ENCODE data around the gene MANSC4. TPM values are rescaled to one million over a fixed set of nuclear protein-coding genes. Genes with fewer than 3 reads are reported as not detected.

Gene MANSC4
- total RNA-seq, 1 experiment from 2014 or later: not detected

DNA sequence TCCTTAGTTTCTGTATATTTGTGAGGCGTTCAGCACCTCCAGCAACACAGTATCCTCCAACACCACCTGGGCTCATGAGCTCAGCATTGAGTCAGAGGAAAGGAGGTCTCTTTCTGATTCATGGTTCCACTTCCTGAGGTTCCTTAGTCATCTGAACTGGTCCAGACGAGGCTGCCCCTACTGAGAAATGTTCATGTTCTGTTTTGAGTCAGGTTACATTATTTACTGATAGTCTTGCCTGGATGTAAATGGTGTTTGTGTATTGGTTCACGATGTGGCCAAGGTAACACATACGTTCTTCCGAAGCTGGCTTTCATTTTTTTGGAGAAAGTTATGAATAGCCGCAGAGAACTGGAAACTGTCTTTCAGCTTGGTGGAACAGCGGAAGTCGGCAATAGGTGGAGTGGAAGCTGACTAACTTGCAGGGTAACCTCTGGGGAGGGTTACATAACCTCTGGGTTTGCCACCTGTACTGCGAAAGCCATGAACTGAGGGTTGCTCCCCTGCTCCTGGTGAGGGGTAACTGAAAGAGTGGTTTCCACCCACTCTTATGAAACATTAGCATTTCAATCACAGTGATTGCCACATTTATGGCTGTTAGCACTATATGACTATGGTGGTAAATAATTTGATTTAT, 42.2 kb upstream of the MANSC4 start:
- Mint-ChIP-seq H3K4me1 (peaks cover 5% of the 10 kb centered on the region), H3K27me3 (ENCODE audit: low read depth) (peaks cover 3% of the 10 kb centered on the region; the same call in 1 of the 2 replicates), H3K27ac (no peak overlapping the region), H3K9me3 (peaks cover 17% of the 10 kb centered on the region), H3K36me3 (peaks cover 9% of the 10 kb centered on the region), H3K4me3 (no peak overlapping the region)
- POLR2A ChIA-PET: no interaction called here
- DNase-seq (ENCODE audit: low spot score): no peak
- CTCF ChIA-PET: interaction anchor here (0.6 to 2.0 kb wide), 6 partner anchors 11 to 869 kb away, joined by 3 to 12 read pairs (median 4); no protein-coding TSS in a partner anchor
- TF ChIP-seq EMX1 (CRISPR knock-in tag; IDR thresholded peaks at IDR 0.05) (no peak), ELF4 (CRISPR knock-in tag; IDR thresholded peaks at IDR 0.05; ENCODE audit: low read depth) (no peak), ZNF416 (CRISPR knock-in tag; IDR thresholded peaks at IDR 0.05) (no peak), GRHL2 (CRISPR knock-in tag; IDR thresholded peaks at IDR 0.05; ENCODE audit: insufficient replicate concordance, severe bottlenecking) (no peak), KAT7 (CRISPR knock-in tag; IDR thresholded peaks at IDR 0.05; ENCODE audit: borderline replicate concordance) (no peak), ZNF263 (CRISPR knock-in tag; IDR thresholded peaks at IDR 0.05; ENCODE audit: low read depth) (no peak), TCF7 (CRISPR knock-in tag; IDR thresholded peaks at IDR 0.05; ENCODE audit: low read depth) (no peak), FOXJ3 (CRISPR knock-in tag; IDR thresholded peaks at IDR 0.05; ENCODE audit: borderline replicate concordance) (no peak), ETV6 (CRISPR knock-in tag; IDR thresholded peaks at IDR 0.05) (no peak), ZNF423 (CRISPR knock-in tag; IDR thresholded peaks at IDR 0.05) (no peak)
- TF ChIP-seq, protein P1, sequence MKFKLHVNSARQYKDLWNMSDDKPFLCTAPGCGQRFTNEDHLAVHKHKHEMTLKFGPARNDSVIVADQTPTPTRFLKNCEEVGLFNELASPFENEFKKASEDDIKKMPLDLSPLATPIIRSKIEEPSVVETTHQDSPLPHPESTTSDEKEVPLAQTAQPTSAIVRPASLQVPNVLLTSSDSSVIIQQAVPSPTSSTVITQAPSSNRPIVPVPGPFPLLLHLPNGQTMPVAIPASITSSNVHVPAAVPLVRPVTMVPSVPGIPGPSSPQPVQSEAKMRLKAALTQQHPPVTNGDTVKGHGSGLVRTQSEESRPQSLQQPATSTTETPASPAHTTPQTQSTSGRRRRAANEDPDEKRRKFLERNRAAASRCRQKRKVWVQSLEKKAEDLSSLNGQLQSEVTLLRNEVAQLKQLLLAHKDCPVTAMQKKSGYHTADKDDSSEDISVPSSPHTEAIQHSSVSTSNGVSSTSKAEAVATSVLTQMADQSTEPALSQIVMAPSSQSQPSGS (CRISPR knock-in tag; IDR thresholded peaks at IDR 0.05; ENCODE audit: borderline replicate concordance, low read depth): no peak
- TF ChIP-seq, protein P2, sequence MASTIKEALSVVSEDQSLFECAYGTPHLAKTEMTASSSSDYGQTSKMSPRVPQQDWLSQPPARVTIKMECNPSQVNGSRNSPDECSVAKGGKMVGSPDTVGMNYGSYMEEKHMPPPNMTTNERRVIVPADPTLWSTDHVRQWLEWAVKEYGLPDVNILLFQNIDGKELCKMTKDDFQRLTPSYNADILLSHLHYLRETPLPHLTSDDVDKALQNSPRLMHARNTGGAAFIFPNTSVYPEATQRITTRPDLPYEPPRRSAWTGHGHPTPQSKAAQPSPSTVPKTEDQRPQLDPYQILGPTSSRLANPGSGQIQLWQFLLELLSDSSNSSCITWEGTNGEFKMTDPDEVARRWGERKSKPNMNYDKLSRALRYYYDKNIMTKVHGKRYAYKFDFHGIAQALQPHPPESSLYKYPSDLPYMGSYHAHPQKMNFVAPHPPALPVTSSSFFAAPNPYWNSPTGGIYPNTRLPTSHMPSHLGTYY (CRISPR knock-in tag; IDR thresholded peaks at IDR 0.05): no peak
- TF ChIP-seq, protein P3, sequence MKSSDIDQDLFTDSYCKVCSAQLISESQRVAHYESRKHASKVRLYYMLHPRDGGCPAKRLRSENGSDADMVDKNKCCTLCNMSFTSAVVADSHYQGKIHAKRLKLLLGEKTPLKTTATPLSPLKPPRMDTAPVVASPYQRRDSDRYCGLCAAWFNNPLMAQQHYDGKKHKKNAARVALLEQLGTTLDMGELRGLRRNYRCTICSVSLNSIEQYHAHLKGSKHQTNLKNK (CRISPR knock-in tag; IDR thresholded peaks at IDR 0.05): no peak
- TF ChIP-seq, protein P4, sequence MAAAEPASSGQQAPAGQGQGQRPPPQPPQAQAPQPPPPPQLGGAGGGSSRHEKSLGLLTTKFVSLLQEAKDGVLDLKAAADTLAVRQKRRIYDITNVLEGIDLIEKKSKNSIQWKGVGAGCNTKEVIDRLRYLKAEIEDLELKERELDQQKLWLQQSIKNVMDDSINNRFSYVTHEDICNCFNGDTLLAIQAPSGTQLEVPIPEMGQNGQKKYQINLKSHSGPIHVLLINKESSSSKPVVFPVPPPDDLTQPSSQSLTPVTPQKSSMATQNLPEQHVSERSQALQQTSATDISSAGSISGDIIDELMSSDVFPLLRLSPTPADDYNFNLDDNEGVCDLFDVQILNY (CRISPR knock-in tag; IDR thresholded peaks at IDR 0.05): no peak
- ATAC-seq: no peak

DNA sequence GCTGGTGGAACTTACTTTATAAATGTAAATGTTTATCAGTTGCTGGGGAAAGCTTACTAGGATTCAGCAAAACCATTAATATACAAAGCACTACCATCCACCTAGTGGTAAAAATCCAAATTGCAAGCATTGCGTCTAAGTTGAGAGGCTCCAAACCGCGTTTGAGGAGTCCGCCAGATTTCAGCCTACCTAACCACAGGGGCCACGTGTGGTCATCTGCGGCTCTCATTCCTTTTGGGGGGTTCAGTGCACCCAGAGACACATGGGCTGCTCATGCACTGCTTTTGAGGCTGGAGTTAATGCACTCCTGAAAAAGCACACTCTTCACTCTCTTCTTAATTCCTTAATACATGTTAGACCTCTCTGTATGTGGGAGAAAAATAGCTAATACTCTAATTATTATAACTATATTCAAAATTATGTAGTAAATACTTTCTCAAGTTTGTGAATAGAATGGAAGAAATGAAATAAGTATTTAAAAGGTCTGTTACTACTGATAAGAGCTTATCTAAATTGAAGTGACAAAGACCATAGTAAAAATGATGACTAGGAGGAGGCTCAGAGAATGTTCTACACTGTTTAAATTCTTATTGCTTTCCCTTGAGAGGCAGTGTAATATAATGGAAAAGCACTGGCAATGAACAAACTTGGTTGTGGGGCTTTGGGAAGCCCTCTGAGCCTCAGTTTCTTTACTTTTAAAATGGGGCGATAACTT, 41.4 kb upstream of the MANSC4 start:
- Mint-ChIP-seq H3K4me3 (no peak overlapping the region), H3K27ac (no peak overlapping the region), H3K36me3 (peaks cover 9% of the 10 kb centered on the region), H3K9me3 (peaks cover 17% of the 10 kb centered on the region), H3K27me3 (ENCODE audit: low read depth) (peaks cover 3% of the 10 kb centered on the region; the same call in 1 of the 2 replicates), H3K4me1 (peaks cover 5% of the 10 kb centered on the region)
- ATAC-seq: peak; percentile 90
- DNase-seq (ENCODE audit: low spot score): peak; percentile 44
- ChIA-PET POLR2A (no interaction called here), CTCF (interaction anchor here (0.6 to 2.0 kb wide), 14 partner anchors 8 to 868 kb away, joined by 3 to 12 read pairs (median 3); no protein-coding TSS in a partner anchor)
- no peak for TF ChIP-seq SOX15 (CRISPR knock-in tag; IDR thresholded peaks at IDR 0.05)
- TF ChIP-seq, protein P5, sequence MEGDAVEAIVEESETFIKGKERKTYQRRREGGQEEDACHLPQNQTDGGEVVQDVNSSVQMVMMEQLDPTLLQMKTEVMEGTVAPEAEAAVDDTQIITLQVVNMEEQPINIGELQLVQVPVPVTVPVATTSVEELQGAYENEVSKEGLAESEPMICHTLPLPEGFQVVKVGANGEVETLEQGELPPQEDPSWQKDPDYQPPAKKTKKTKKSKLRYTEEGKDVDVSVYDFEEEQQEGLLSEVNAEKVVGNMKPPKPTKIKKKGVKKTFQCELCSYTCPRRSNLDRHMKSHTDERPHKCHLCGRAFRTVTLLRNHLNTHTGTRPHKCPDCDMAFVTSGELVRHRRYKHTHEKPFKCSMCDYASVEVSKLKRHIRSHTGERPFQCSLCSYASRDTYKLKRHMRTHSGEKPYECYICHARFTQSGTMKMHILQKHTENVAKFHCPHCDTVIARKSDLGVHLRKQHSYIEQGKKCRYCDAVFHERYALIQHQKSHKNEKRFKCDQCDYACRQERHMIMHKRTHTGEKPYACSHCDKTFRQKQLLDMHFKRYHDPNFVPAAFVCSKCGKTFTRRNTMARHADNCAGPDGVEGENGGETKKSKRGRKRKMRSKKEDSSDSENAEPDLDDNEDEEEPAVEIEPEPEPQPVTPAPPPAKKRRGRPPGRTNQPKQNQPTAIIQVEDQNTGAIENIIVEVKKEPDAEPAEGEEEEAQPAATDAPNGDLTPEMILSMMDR (IDR thresholded peaks at IDR 0.05): peak; percentile 74
